ENCODE data around the gene CAPN15.

DNA sequence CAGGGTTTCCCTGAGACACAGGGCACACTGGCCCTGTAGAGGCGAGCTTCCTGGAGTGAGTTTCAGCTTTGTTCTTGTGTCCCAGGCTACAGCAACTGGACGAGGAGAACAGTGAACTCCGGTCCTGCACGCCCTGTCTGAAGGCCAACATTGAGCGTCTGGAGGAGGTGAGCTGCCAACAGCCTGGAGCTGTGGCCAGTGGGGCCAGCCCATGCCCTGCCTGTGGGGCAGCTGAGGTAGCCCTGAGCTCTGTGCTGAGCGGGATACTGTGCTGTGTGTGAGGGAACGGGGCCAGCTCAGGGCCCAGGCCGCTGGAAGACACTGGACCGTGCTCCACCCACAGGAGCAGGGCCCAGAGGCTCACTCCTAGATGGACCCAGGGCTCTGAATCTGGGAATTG is 8.7 kb upstream of the CAPN15 start:
- TF ChIP-seq, protein P1, sequence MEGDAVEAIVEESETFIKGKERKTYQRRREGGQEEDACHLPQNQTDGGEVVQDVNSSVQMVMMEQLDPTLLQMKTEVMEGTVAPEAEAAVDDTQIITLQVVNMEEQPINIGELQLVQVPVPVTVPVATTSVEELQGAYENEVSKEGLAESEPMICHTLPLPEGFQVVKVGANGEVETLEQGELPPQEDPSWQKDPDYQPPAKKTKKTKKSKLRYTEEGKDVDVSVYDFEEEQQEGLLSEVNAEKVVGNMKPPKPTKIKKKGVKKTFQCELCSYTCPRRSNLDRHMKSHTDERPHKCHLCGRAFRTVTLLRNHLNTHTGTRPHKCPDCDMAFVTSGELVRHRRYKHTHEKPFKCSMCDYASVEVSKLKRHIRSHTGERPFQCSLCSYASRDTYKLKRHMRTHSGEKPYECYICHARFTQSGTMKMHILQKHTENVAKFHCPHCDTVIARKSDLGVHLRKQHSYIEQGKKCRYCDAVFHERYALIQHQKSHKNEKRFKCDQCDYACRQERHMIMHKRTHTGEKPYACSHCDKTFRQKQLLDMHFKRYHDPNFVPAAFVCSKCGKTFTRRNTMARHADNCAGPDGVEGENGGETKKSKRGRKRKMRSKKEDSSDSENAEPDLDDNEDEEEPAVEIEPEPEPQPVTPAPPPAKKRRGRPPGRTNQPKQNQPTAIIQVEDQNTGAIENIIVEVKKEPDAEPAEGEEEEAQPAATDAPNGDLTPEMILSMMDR (conservative IDR thresholded peaks at IDR 0.05), result no peak
- TF ChIP-seq ZFX (IDR thresholded peaks at IDR 0.05), result no peak

Data from C4-2B (cell line).